HEK293 (cell line): ENCODE results near the gene RBM20.

Experiments
- CTCF ChIA-PET: fragments of 350-600 bp; formaldehyde crosslinking; extraction: SDS; loops from one replicate; lab custom pipeline; 2021; ENCODE audit warnings: antibody characterized with exemption; lab: Yijun Ruan, JAX
- POLR2A ChIA-PET: fragments of 300-600 bp; formaldehyde crosslinking; extraction: SDS; loops from one replicate; lab custom pipeline; 2020; ENCODE audit warnings: antibody characterized with exemption, inconsistent platforms; lab: Yijun Ruan, JAX
- H3K27ac ChIP-seq: fragments of 200-500 bp; sonication (Bioruptor generic); 2 replicates; pipeline ENCODE4 v1.5.1; 2014; ENCODE audit warnings: low read depth, low read length, control low read depth, inconsistent platforms; ENCODE audit errors: extremely low read depth
- H3K36me3 ChIP-seq, 2 experiments: fragments of 200-500 bp in 1 of 2; sonication (Bioruptor generic) in 1 of 2; 1 replicate in 1 of 2; 2 replicates in 1 of 2; pipeline ENCODE4 v1.5.1; 2014 to 2017; ENCODE audit warnings: inconsistent platforms in 2 of 2, low read length in 2 of 2; ENCODE audit not compliant: control insufficient read depth in 2 of 2, insufficient read depth in 1 of 2
- H3K4me1 ChIP-seq: fragments of 200-500 bp; sonication (Bioruptor generic); 2 replicates; pipeline ENCODE4 v1.5.1; 2014; ENCODE audit warnings: mild to moderate bottlenecking, low read length, inconsistent platforms; ENCODE audit not compliant: control insufficient read depth, insufficient read depth
- H3K4me3 ChIP-seq: 2 replicates; pipeline ENCODE4 v1.5.1; 2011; ENCODE audit warnings: low read depth, mild to moderate bottlenecking, control low read depth, low read length, moderate library complexity
- H3K9me3 ChIP-seq: fragments of 200-500 bp; sonication (Bioruptor generic); 2 replicates; pipeline ENCODE4 v1.5.1; 2014; ENCODE audit warnings: low read depth, low read length, inconsistent platforms; ENCODE audit not compliant: control insufficient read depth, insufficient read depth
- BCL6B ChIP-seq: fragments of 450-650 bp; formaldehyde crosslinking; IDR thresholded peaks from 2 replicates; pipeline ENCODE4 v1.5.1; 2017; ENCODE audit warnings: missing biosample characterization, missing genetic modification characterization
- GFI1B ChIP-seq: fragments of 450-650 bp; formaldehyde crosslinking; IDR thresholded peaks from 2 replicates; pipeline ENCODE4 v1.5.1; 2016; ENCODE audit warnings: missing biosample characterization, missing genetic modification characterization
- GLI2 ChIP-seq: fragments of 450-650 bp; formaldehyde crosslinking; IDR thresholded peaks from 2 replicates; pipeline ENCODE4; 2017; ENCODE audit warnings: missing biosample characterization, missing genetic modification characterization, low read depth, borderline replicate concordance
- IKZF3 ChIP-seq: fragments of 450-650 bp; IDR thresholded peaks from 2 replicates; pipeline ENCODE4 v1.5.0; 2018; ENCODE audit warnings: missing biosample characterization, mild to moderate bottlenecking, missing genetic modification characterization, moderate library complexity
- OSR2 ChIP-seq: fragments of 450-650 bp; formaldehyde crosslinking; IDR thresholded peaks from 2 replicates; pipeline ENCODE4 v1.5.1; 2016; ENCODE audit warnings: missing biosample characterization, missing genetic modification characterization
- SP7 ChIP-seq: fragments of 450-650 bp; formaldehyde crosslinking; IDR thresholded peaks from 2 replicates; pipeline ENCODE4 v1.5.1; 2016; ENCODE audit warnings: missing biosample characterization, missing genetic modification characterization
- ZBTB11 ChIP-seq: fragments of 450-650 bp; formaldehyde crosslinking; conservative IDR thresholded peaks from 2 replicates; pipeline ENCODE4 v1.5.1; 2016; ENCODE audit warnings: low read depth, missing biosample characterization, missing genetic modification characterization
- ZBTB8A ChIP-seq: fragments of 450-650 bp; formaldehyde crosslinking; IDR thresholded peaks from 2 replicates; pipeline ENCODE4 v1.5.1; 2016; ENCODE audit warnings: missing biosample characterization, missing genetic modification characterization
- ZNF211 ChIP-seq: fragments of 450-650 bp; formaldehyde crosslinking; IDR thresholded peaks from 2 replicates; pipeline ENCODE4 v1.5.1; 2016; ENCODE audit warnings: low read depth, missing biosample characterization, missing genetic modification characterization
- ZNF335 ChIP-seq: fragments of 450-650 bp; formaldehyde crosslinking; conservative IDR thresholded peaks from 2 replicates; pipeline ENCODE4 v1.5.1; 2016; ENCODE audit warnings: missing biosample characterization, missing genetic modification characterization
- ZNF404 ChIP-seq: fragments of 450-650 bp; formaldehyde crosslinking; IDR thresholded peaks from 2 replicates; pipeline ENCODE4 v1.5.1; 2017; ENCODE audit warnings: missing biosample characterization, missing genetic modification characterization
- ZNF473 ChIP-seq: fragments of 450-650 bp; formaldehyde crosslinking; IDR thresholded peaks from 2 replicates; pipeline ENCODE4 v1.5.1; 2017; ENCODE audit warnings: missing biosample characterization, missing genetic modification characterization
- ZNF561 ChIP-seq: fragments of 450-650 bp; IDR thresholded peaks from 2 replicates; pipeline ENCODE4 v1.5.1; 2018; ENCODE audit warnings: missing biosample characterization, missing genetic modification characterization, borderline replicate concordance
- ZNF645 ChIP-seq: fragments of 450-650 bp; formaldehyde crosslinking; IDR thresholded peaks from 2 replicates; pipeline ENCODE4; 2016; ENCODE audit warnings: missing biosample characterization, missing genetic modification characterization
- ZNF768 ChIP-seq: fragments of 450-650 bp; formaldehyde crosslinking; IDR thresholded peaks from 2 replicates; pipeline ENCODE4 v1.5.1; 2018; ENCODE audit warnings: missing biosample characterization, mild to moderate bottlenecking, missing genetic modification characterization
- ZNF785 ChIP-seq: fragments of 450-650 bp; formaldehyde crosslinking; IDR thresholded peaks from 2 replicates; pipeline ENCODE4 v1.5.1; 2016; ENCODE audit warnings: missing biosample characterization, missing genetic modification characterization
- ZSCAN18 ChIP-seq: fragments of 450-650 bp; formaldehyde crosslinking; IDR thresholded peaks from 2 replicates; pipeline ENCODE4 v1.5.1; 2016; ENCODE audit warnings: missing biosample characterization, missing genetic modification characterization

RBM20 gene

GRCh38 chr10:110652475-110653118 lies 8.5 kb downstream of the RBM20 start:
- no peaks in the 10 kb centered on the region for H3K9me3 ChIP-seq
- POLR2A ChIA-PET, result no interaction called here
- CTCF ChIA-PET, result interaction anchor here (0.6 to 2.2 kb wide), 4 partner anchors 10 to 56 kb away, joined by 3 to 8 read pairs (median 4); no protein-coding TSS in a partner anchor

GRCh38 chr10:110655320-110655719 lies 11.2 kb downstream of the RBM20 start:
- no peaks in the 10 kb centered on the region for H3K36me3 ChIP-seq
- H3K27ac ChIP-seq, result 0 out of 2 replicates have a peak overlapping the region, but pooled peaks have one; percentile 35
- ChIA-PET POLR2A (interaction anchor here (1.2 kb wide), 1 partner anchor 16 kb away, joined by 5 read pairs; no protein-coding TSS in a partner anchor), CTCF (interaction anchor here (0.6 to 1.7 kb wide), 4 partner anchors 17 to 226 kb away, joined by 3 to 5 read pairs (median 4); no protein-coding TSS in a partner anchor)
- H3K4me1 ChIP-seq, result peaks cover 22% of the 10 kb centered on the region
- no peaks in the 10 kb centered on the region for H3K9me3 ChIP-seq
- no peak overlapping the region for H3K4me3 ChIP-seq
- TF ChIP-seq ZNF335 (tag by site-specific recombination) (no peak), ZNF211 (tag by site-specific recombination) (no peak), GFI1B (tag by site-specific recombination) (peak; percentile 87), ZBTB11 (tag by site-specific recombination) (no peak), ZNF473 (tag by site-specific recombination) (no peak), OSR2 (tag by site-specific recombination) (peak; percentile 87), IKZF3 (peak; percentile 63), ZNF645 (tag by site-specific recombination) (no peak), ZBTB8A (tag by site-specific recombination) (peak; percentile 58), SP7 (tag by site-specific recombination) (peak; percentile 78), GLI2 (peak; percentile 74; the same call in 1 of the 2 replicates), ZNF561 (0 out of 2 replicates have a peak, but pooled peaks have one; percentile 44)

More at GRCh38 chr10:110652475-110653118, 8.5 kb downstream of the RBM20 start:
- H3K27ac ChIP-seq, result no peak overlapping the region
- TF ChIP-seq ZNF768 (tag by site-specific recombination) (peak; percentile 86), ZBTB11 (tag by site-specific recombination) (no peak), BCL6B (tag by site-specific recombination) (no peak), ZNF404 (tag by site-specific recombination) (no peak), ZSCAN18 (no peak), ZNF785 (tag by site-specific recombination) (no peak)
- H3K36me3 ChIP-seq, result no peaks in the 10 kb centered on the region
- no peak overlapping the region for H3K4me3 ChIP-seq
- H3K4me1 ChIP-seq, result peaks cover 47% of the 10 kb centered on the region
